Measurements from ENCODE around the gene KMT5B. TPM values are rescaled to one million over a fixed set of nuclear protein-coding genes. Genes with fewer than 3 reads are reported as not detected.

The KMT5B gene
- total and polyA plus RNA-seq, 10 of the 15 experiments (the other 5 are each of a cell fraction or from before 2014, with no cell fraction given) = 4.7 to 21.8 (median 18.0) TPM

- TSS peak; percentile 49 for BruUV-seq (replicated peaks)
- H3K4me3 ChIP-seq = peak overlapping the region; percentile 92
- peak; percentile 8; the same call in 2 of the 3 replicates for ATAC-seq
- TF ChIP-seq BCL11A (IDR thresholded peaks at IDR 0.05; ENCODE audit: low read depth, low read length) (0 out of 2 replicates have a peak, but pooled peaks have one; percentile 44), MTA3 (IDR thresholded peaks at IDR 0.05; ENCODE audit: borderline replicate concordance, low read length) (no peak; the same call in 1 of the 2 replicates), POU2F2 (IDR thresholded peaks at IDR 0.05; ENCODE audit: borderline replicate concordance, low read depth, low read length) (0 out of 3 replicates have a peak, but pooled peaks have one; percentile 33), MYC (IDR thresholded peaks at IDR 0.05; ENCODE audit: insufficient read depth, insufficient read length, insufficient replicate concordance, low read length, severe bottlenecking) (no peak), NFYB (IDR thresholded peaks at IDR 0.05; ENCODE audit: insufficient read depth, low read depth, low read length) (no peak), EP300 (IDR thresholded peaks at IDR 0.05; ENCODE audit: borderline replicate concordance in 1 of 2, control insufficient read depth in 1 of 2, low read depth in 2 of 2, low read length in 2 of 2) (peak; percentile 67 to 79; a peak in 2 of 4 replicates), NR2C2 (IDR thresholded peaks at IDR 0.05; ENCODE audit: borderline replicate concordance, control insufficient read depth, insufficient read length, low read depth) (no peak), CBFB (IDR thresholded peaks at IDR 0.05; ENCODE audit: low read depth) (peak; percentile 25; the same call in 1 of the 2 replicates), CREB1 (IDR thresholded peaks at IDR 0.05; ENCODE audit: low read depth) (0 out of 2 replicates have a peak, but pooled peaks have one; percentile 43), NR2F1 (conservative IDR thresholded peaks at IDR 0.05) (no peak), MTA2 (IDR thresholded peaks at IDR 0.05; ENCODE audit: low read depth) (0 out of 2 replicates have a peak, but pooled peaks have one; percentile 22), ZBTB40 (IDR thresholded peaks at IDR 0.05; ENCODE audit: borderline replicate concordance) (no peak), ESRRA (IDR thresholded peaks at IDR 0.05; ENCODE audit: low read length) (no peak), EED (IDR thresholded peaks at IDR 0.05; ENCODE audit: low read depth) (no peak), RELB (IDR thresholded peaks at IDR 0.05; ENCODE audit: low read depth) (peak; percentile 19; the same call in 1 of the 2 replicates), ZNF274 (IDR thresholded peaks at IDR 0.05; ENCODE audit: insufficient read depth, insufficient read length) (no peak), PAX5 (IDR thresholded peaks at IDR 0.05; ENCODE audit: borderline replicate concordance, low read depth, low read length) (peak; percentile 49; the same call in 1 of the 2 replicates)
These were observed 92.6 kb downstream of the KMT5B start for GRCh38 chr11:68120273-68121066.

More at GRCh38 chr11:68120273-68121066, 92.6 kb downstream of the KMT5B start:
- Histone ChIP-seq H3K9ac (ENCODE audit: control insufficient read depth, insufficient read depth, low read length) (peak overlapping the region; percentile 76), H3K4me2 (ENCODE audit: control insufficient read depth, insufficient read depth) (peak overlapping the region; percentile 80), H3K36me3 (ENCODE audit: control insufficient read depth in 2 of 2, insufficient read depth in 2 of 2, low read length in 1 of 2) (peaks cover 0 to 2% of the 10 kb centered on the region in 2 experiments; a peak in 2 of 4 replicates), H3K4me1 (ENCODE audit: control insufficient read depth, insufficient read depth, low read length) (peaks cover 12% of the 10 kb centered on the region), H3K9me3 (replicated peaks; ENCODE audit: control insufficient read depth, insufficient read depth, low read length) (no peaks in the 10 kb centered on the region), H2AFZ (ENCODE audit: control insufficient read depth, low read depth, low read length) (peak overlapping the region; percentile 58), H3K79me2 (ENCODE audit: control insufficient read depth, insufficient read depth, low read length) (peaks cover 48% of the 10 kb centered on the region), H4K20me1 (ENCODE audit: control insufficient read depth, insufficient read depth) (no peaks in the 10 kb centered on the region), H3K27ac (ENCODE audit: control insufficient read depth, insufficient read depth) (peak overlapping the region; percentile 84), H3K27me3 (replicated peaks in 1 of 2; ENCODE audit: control insufficient read depth in 2 of 2, insufficient read depth in 2 of 2, low read length in 1 of 2) (no peaks in the 10 kb centered on the region)
- WGBS (ENCODE audit: insufficient coverage, insufficient replicate concordance, low lambda C conversion rate, missing lambda C conversion rate) = under 1% methylated on average over 50 of the region's 73 CpGs
- intact Hi-C loops (cut with micrococcal nuclease; ENCODE audit: unreplicated experiment) = loop anchor here (10.0 kb wide), 1 partner anchor 116 kb away; the partner anchor contains the start of gene UNC93B1
- peak; percentile 32 for DNase-seq (ENCODE audit: low read depth, low spot score)
- RAD21 ChIA-PET (ENCODE audit: unreplicated experiment) = interaction anchor here (0.8 to 4.2 kb wide), 5 partner anchors 19 to 90 kb away, joined by 3 to 23 read pairs (median 6); partner anchors contain the start of genes NDUFS8 and TCIRG1
- peak; percentile 13 for FAIRE-seq
- CTCF ChIA-PET = no interaction called here
- in situ Hi-C loops (cut with MboI) = no loop called here
- SMC1A ChIA-PET (ENCODE audit: uncharacterized antibody, unreplicated experiment) = interaction anchor here (1.1 to 4.0 kb wide), 3 partner anchors 21 to 79 kb away, joined by 3 to 40 read pairs (median 5); no protein-coding TSS in a partner anchor
- POLR2A ChIA-PET = interaction anchor here (0.7 to 5.0 kb wide), 3 partner anchors 22 to 250 kb away, joined by 3 to 34 read pairs (median 6); no protein-coding TSS in a partner anchor
